Measurements from ENCODE around the gene EFNA1.

The EFNA1 gene

DNA sequence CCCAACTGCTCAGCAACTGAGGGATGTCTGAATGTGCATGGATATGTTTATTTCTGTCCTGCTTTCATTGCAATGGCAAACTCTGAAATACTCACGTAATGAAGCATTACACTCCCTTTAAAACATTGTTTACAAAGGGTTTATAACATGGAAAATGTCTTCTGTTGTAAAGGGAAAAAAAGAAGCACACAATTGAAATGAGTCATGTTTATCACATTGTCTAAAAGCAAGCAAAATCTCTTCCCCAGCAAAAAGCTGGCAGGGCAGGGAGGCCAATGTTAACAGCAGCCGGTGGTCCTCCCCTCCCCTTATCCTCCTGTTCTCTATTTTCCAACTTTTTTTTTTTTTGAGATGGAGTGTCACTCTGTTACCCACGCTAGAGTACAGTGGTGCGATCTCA, 3.9 kb upstream of the EFNA1 start:
- in situ Hi-C loops (cut with MboI; ENCODE audit: low sequenced_read_pairs) = no loop called here

DNA sequence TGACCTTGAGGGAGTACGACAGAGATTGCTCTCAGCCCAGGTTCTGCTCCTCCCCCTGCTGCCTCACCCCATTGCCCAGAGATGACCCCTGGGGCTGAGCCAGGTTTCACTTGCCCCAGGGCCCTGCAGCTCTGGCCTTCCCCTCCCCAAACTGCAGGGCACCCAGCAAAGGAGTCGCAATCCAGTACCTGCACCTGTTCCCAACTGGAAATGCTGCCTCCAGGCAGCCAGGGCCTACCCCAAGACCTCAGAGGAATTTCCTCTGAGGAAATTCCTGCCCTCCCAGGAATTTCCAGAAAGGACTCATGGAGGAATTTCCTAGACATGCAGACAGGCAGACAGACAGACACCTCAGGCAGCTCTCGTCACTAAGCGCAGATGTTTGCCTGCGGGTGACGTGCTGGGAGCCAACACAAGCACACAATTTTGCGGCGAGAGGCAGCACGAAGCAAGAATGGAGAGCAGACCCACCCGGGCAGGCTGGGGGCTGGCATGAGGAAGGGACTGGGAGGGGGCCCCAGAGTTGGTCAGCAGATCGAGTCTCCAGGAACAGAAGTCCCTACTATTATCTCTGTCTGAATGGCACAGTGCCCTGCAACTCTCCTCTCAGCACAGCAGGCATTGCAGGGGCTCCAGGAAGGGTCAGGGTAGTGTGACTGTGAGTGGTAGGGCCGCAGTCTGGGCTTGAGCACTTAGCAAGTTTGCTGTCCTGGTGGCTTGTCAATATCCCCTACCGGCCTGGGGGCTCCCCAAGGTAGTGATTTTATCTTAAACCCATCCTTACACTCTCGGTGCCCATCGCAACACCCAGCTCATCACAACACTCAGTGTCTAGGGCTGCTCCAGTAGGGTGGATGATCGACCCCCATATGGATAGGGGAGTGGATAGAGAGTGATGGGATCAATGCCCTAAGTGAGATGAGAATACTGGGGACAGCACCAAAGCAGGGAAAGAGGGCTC, 2.9 kb upstream of the EFNA1 start:
- in situ Hi-C loops (cut with MboI; ENCODE audit: low sequenced_read_pairs) = no loop called here

DNA sequence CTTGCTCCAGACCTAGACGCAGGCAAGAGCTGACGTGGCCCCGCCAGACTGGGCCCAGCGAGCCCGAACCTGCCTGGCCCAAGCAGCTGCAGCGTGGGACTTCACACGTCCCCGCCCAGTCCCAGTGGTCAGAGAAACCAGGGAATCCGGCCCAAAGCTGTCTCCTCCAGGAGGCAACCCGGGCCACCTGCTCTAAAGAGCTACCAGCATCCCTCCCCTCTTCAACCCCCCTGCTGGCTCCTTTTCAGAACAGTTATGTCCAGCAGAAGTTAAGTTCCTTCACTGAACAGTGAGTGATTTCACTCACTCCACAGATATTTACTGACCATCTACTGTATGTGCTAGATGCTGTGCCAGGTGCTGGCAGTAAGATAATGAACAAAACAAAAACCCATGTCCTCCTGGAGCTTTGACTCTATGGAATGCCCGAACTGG, 2.1 kb upstream of the EFNA1 start:
- in situ Hi-C loops (cut with MboI; ENCODE audit: low sequenced_read_pairs) = no loop called here

DNA sequence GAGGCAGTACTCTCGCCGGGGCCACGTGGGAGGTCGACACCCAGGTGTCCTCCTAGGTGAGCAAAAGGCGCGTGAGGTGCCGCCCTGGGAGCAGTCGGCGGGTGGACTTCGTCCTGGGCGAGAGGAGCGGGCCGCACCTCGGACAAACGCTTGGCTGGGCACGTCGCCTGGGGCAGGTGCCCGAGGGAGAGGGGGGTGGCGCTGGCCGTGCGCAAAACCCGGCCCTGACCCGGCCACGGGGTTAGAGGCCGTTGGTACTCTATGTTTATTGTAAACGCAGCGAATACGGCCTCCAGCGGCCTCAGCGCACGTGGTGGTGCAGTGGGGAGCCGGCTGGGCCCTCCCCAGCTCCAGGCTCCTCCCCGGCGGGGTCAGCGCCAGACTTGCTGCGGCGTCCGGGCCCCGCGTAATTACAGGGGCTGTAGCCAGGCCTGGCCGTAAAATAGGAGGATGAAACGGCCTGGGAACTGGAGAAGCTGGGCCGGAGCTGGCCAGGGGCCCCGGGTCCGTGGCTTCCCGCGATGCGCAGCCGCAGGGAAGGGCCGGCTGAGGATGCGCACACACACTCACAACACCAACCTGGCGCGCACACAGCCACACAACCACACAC, 1.6 kb upstream of the EFNA1 start:
- in situ Hi-C loops (cut with MboI; ENCODE audit: low sequenced_read_pairs) = no loop called here

DNA sequence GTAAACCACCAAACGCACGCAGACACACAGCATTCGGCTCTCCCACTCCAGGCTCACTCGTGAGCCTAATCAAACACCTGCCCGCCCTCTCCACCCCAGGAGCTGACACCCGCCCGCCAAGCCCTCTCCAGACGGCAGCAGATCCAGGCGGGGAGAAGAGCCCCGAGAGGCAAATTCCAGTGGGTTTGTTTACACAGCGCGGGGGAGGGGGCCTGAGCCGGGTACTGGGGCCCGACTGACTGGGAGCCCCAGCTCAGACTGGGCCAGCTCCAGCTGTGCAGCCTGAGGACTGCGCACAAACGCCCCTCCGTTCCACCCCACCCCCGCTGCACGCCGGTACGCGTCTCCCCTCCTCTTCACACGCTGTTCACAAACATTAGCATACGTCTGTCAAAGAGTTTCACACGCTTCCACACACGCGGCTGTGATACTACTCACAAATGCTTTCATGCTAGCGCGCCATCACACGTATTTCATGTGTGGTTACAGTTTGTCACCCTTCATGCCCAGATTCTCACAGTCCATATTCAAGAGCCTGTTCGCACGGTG, 1.0 kb upstream of the EFNA1 start:
- in situ Hi-C loops (cut with MboI; ENCODE audit: low sequenced_read_pairs) = no loop called here

DNA sequence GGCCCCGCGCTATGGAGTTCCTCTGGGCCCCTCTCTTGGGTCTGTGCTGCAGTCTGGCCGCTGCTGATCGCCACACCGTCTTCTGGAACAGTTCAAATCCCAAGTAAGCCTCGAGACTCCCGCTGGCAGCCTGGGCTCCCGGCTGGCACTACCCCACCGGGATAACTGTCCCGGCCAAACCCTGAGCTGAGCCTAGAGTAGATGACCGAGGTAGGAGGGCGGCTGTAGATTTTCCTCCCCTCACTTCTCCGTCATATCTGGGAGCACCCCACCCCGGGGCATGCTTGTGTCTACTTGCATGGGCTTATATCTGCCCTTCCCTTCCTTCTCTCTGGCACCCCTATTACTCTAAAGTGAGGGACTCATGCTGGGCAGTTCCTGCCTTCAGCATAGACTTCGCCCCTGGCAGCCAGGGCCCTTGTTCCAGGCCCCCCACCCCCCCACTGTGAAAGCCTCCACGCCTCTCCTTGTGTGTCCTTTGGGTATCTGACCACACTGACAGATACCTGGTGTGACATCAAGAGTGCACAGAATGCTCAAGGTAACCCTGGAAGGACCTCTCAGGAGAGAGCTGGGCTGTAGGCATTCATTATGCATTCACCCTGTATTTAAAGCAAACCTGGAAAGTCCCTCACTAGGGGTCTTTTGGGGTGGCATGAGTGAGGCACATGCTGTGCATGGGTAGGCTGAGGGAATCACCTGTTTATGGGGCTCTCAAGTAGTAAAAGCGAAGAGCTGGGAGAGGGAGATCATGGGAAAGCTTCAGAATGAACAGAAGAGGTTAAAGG, 485 bp downstream of the EFNA1 start:
- in situ Hi-C loops (cut with MboI; ENCODE audit: low sequenced_read_pairs) = no loop called here

DNA sequence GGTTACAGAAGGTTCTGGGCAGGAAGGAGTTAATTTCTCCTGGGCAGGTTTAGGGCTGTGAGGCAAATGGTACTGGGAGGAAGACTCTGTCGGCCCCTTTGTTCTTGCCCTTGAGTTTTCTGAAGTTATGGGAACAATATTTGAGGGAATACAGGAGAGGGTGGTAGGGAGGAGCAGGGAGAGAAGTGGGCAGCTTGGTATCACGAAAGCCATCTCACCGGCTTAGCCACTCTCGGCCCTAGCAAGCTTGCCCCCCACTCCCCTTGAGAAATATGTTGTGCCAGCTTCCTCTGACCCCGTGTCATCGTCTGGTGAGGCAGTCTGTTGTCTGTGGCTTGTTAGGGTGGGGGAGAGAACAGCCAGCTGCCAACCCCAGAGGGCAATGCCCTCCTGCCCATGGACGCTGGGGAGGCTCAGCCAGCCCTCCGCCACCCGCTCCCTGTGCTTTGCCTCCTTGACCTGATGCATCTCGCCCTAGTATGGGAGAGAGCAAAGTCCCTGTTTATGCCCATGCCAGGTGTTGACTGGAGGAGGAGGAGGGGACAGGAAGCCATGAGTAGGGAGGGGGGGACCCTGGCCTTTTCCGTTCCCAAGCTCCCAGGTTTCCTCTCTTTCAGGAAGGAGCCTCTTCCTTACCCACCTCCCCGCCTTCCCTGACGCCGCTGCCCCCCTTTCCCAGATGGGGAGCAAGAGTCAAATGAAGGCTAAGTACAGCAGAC, 1.2 kb downstream of the EFNA1 start:
- in situ Hi-C loops (cut with MboI; ENCODE audit: low sequenced_read_pairs) = no loop called here

DNA sequence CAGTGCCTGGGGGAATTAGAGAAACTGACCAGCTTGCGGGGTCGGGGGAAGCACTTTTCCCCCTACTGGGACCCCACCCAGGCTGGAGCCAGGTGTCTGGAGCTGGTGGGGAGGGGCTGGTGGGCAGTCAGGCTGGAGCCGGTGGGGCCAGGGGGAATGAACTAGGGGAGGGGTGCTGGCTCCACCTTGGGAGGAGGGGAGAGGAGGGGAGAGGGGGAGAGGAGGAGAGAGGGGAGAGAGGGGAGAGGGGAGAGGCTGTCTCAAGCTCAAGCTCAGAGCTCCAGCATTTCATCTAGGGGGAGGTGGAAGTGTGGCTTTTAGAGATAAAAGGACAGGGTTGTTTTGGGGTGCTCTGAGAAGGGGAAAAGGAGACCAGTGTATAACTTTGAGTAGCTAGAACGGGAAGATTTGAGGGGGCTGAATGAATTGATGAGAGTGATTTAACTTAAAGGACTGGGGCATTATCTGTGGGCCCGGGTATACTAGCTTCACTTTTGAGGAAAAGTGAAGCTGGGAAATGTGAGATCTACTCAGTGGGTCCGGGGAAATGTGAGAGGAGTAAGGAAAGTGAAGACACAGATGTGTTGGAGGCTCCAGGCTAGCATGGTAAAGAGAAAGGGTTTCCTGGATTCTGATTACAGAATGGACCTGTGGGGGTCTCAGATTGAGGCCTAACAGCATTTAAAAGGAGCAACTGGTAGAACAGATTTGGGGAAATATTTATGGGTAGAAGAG, 2.8 kb downstream of the EFNA1 start:
- in situ Hi-C loops (cut with MboI; ENCODE audit: low sequenced_read_pairs) = no loop called here

DNA sequence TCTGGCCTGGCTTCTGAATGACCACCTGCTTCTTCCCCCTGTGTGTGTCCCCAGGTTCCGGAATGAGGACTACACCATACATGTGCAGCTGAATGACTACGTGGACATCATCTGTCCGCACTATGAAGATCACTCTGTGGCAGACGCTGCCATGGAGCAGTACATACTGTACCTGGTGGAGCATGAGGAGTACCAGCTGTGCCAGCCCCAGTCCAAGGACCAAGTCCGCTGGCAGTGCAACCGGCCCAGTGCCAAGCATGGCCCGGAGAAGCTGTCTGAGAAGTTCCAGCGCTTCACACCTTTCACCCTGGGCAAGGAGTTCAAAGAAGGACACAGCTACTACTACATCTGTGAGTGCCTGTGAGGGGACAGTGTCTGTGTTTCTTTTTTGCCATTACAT, 3.6 kb downstream of the EFNA1 start:
- in situ Hi-C loops (cut with MboI; ENCODE audit: low sequenced_read_pairs) = no loop called here

DNA sequence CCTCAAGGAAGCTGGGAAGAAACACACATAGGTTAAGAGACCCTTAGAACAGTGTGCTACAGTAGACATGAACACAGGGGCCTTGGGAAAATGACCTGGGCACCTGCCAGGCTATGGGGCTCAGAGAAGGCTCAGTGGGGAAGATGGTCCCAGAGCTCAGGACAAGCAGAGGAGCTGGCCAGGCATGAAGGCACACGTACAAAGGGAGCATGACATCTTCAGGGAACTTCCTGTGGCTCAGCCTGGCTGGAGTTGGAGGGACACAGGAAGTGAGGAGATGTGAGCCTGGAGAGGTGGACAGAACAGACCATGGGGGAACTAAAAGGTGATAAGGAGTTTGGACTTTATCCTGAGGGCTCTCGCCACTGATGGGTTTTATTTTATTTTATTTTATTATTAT, 4.2 kb downstream of the EFNA1 start:
- in situ Hi-C loops (cut with MboI; ENCODE audit: low sequenced_read_pairs) = no loop called here

DNA sequence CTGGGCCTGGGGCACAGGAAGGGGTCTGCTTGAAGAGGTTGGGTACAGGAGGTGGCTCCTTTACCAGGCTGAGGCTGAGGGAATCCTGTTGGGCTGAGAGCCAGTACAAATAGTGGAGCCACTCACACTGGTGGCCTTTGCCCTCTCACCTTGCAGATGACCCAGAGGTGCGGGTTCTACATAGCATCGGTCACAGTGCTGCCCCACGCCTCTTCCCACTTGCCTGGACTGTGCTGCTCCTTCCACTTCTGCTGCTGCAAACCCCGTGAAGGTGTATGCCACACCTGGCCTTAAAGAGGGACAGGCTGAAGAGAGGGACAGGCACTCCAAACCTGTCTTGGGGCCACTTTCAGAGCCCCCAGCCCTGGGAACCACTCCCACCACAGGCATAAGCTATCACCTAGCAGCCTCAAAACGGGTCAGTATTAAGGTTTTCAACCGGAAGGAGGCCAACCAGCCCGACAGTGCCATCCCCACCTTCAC, 6.2 kb downstream of the EFNA1 start:
- in situ Hi-C loops (cut with MboI; ENCODE audit: low sequenced_read_pairs) = no loop called here

DNA sequence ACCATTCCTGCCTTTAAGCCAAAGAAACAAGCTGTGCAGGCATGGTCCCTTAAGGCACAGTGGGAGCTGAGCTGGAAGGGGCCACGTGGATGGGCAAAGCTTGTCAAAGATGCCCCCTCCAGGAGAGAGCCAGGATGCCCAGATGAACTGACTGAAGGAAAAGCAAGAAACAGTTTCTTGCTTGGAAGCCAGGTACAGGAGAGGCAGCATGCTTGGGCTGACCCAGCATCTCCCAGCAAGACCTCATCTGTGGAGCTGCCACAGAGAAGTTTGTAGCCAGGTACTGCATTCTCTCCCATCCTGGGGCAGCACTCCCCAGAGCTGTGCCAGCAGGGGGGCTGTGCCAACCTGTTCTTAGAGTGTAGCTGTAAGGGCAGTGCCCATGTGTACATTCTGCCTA, 6.6 kb downstream of the EFNA1 start:
- in situ Hi-C loops (cut with MboI; ENCODE audit: low sequenced_read_pairs) = no loop called here

DNA sequence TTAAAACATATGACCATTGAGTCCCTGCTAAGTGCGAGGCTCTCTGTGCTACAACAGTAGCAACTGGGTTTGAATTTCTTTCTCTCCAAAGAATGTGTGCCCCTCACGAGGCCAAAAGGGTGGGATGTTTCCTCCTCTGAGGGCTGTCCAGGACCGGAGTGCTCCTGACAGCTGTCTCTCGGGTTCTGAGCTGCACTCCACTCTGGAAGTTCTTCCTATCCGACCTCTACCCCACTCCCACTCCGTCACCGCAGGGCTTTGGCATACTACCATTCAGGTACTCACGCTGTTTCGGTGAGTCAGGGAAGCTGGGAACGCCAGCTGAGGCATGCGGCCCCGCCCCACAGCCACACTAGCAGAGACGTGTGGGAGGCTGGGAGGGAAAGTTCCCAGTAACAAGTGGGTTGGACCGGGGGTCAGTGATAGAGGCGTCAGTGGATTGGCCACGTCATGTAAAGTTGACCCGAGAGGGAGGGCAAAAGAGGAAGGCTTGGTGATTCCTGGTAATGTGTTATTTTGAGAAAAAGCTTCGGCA, 7.3 kb downstream of the EFNA1 start:
- in situ Hi-C loops (cut with MboI; ENCODE audit: low sequenced_read_pairs) = no loop called here

DNA sequence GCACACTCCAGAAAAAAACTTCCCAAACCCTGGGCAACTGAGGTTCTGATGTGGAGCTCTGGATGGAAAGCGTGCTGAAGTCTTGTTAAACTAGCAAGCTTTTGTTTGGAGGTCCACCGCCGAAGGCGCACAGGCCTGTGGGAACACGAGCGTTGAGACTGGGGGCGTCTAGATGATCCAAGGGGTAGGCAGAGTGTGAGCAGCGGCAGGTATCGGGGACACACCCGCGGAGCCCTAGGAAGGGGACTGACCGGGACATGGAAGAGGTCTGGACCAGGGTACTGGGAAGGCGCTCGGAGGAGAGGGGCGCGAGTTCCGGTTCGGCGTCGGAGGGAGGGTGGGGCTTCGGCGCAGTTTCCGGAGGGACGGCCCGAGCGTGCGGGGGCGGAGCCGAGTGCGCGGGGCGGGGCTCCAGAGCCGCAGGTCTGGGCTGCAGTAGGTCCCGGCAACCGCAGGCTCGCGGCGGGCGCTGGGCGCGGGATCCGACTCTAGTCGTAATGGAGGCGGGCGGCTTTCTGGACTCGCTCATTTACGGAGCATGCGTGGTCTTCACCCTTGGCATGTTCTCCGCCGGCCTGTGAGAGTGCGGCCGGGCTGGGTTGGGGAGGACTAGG, 7.8 kb downstream of the EFNA1 start, which contains the start of gene SLC50A1:
Gene SLC50A1 (plus strand): TSS at position 438 of the 614 bp plus-strand sequence. CDS start 60 bp downstream, at position 498.
- in situ Hi-C loops (cut with MboI; ENCODE audit: low sequenced_read_pairs) = no loop called here

DNA sequence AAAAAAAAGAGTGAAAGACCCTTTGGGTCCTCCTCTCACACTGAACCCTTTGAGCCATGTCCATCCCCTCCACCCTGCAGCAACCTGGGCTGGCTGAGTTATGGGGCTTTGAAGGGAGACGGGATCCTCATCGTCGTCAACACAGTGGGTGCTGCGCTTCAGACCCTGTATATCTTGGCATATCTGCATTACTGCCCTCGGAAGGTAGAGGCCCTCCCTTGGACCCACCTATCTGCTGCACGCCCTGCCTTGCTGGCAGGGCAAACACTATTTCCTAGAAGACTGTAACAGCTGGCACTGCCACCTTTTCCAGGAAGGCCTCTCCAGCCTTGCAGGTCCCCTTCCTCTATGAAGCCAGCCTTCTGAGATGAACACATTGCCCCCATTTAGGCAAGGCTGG, 9.1 kb downstream of the EFNA1 start:
- in situ Hi-C loops (cut with MboI; ENCODE audit: low sequenced_read_pairs) = no loop called here

DNA sequence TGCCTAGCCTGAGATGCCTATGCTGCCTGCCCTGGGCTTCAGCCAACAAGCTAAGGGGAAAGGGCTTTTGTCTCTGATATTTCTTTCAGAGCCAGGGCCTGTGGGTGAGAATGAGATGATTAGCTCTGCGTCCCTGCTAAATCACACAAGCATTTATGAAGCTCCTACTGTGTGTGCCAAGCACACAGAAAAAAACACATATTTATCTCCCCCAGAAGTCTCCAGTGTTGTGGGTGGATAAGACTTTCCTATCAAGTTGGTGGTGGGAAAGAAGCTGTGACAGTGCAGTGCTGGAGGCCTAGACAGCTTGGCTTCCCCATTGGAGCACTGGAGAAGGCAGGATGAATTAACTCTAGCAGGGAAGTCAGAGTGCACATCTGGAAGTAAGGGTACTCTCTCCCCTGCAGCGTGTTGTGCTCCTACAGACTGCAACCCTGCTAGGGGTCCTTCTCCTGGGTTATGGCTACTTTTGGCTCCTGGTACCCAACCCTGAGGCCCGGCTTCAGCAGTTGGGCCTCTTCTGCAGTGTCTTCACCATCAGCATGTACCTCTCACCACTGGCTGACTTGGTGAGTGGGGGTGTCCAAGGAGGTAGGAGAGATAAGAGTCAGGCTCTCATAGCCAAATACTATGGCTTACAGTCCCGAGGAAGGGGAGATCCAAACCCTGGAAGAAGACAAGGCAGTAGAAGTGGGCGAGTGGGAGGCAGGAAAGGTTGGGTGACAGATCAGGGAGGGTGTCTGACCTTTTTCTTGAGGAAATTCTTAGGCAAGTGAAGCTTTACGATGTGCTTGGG, 9.7 kb downstream of the EFNA1 start:
- in situ Hi-C loops (cut with MboI; ENCODE audit: low sequenced_read_pairs) = no loop called here

DNA sequence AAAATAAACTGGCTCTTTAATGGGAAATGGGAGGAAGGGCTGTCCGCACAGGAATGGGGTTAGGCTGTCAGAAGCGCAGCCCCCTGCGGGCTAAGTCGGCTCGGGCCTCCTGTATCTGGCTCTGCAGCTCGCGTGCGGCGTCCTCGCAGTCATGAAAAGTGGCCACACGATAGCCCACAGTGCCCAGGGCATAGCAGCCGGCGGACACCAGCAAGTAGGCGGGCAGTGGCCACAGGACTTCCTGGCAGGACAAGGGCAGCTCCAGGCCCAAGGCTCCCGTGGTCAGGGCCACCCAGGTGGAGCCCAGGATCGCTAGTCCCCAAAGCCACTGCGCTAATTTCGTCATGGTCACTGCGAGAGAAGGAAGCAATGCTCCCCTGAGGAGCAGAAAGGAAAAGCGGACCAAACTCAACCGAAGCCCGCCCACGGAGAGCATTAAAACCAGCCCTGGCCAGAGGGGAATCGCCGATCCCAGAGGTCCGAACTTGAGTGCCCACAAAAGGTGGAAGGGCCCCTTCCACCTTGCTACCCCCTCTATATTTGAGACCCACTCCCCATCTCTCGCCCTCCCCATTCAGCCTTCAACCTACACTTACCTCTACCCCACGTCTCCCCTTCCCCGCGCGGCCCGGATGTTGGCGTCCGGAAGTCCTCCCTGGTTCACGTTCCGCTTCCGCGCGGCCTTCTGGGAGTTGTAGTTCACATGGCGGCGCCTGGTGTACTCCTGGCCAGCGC, 12.4 kb downstream of the EFNA1 start, which contains the start of gene DPM3:
Gene DPM3 (minus strand): TSS at position 637 of the 735 bp plus-strand sequence. CDS start 291 bp downstream, at position 346.
- in situ Hi-C loops (cut with MboI; ENCODE audit: low sequenced_read_pairs) = no loop called here

Data from HL-60/S4 treated with retinoic acid at 250 ng/mL for 4 days and 3 days (cell line).